ENCODE results near the gene IAPP. TPM values are rescaled to one million over a fixed set of nuclear protein-coding genes. Genes with fewer than 3 reads are reported as not detected.

IAPP gene
- total and polyA plus RNA-seq, 9 of the 15 experiments (the other 6 are each of a cell fraction or from before 2014, with no cell fraction given), result not detected

- TF ChIP-seq MAFK (IDR thresholded peaks at IDR 0.05; ENCODE audit: low read length) (peak; percentile 35; the same call in 1 of the 2 replicates), SOX6 (IDR thresholded peaks at IDR 0.05) (peak; percentile 68; the same call in 1 of the 2 replicates), MAFF (IDR thresholded peaks at IDR 0.05; ENCODE audit: low read length) (peak; percentile 30; the same call in 1 of the 2 replicates), TRIM24 (IDR thresholded peaks at IDR 0.05) (peak; percentile 52 to 57; a peak in 2 of 4 replicates), CBFA2T2 (conservative IDR thresholded peaks at IDR 0.05) (peak; percentile 85), KLF13 (tag; IDR thresholded peaks at IDR 0.05; ENCODE audit: borderline replicate concordance, low read depth) (no peak), NBN (IDR thresholded peaks at IDR 0.05; ENCODE audit: low read depth) (peak; percentile 17; the same call in 1 of the 2 replicates), JUN (IDR thresholded peaks at IDR 0.05; ENCODE audit: borderline replicate concordance, low read depth, low read length) (peak; percentile 47; the same call in 1 of the 2 replicates), JUN (CRISPR knock-in tag; IDR thresholded peaks at IDR 0.05; ENCODE audit: borderline replicate concordance) (no peak), C11orf30 (IDR thresholded peaks at IDR 0.05; ENCODE audit: low read depth) (peak; percentile 64), TBL1XR1 (IDR thresholded peaks at IDR 0.05; ENCODE audit: low read length in 2 of 2) (peak in 1 of 2 experiments; percentile 53; a peak in 2 of 4 replicates), CTCFL (IDR thresholded peaks at IDR 0.05; ENCODE audit: borderline replicate concordance, insufficient read depth, low read depth, low read length, poor library complexity, severe bottlenecking) (no peak), SMARCC2 (IDR thresholded peaks at IDR 0.05; ENCODE audit: low read depth) (peak; percentile 44; the same call in 1 of the 2 replicates), DPF2 (IDR thresholded peaks at IDR 0.05) (peak; percentile 86), FOXM1 (IDR thresholded peaks at IDR 0.05; ENCODE audit: low read depth) (peak; percentile 46; the same call in 1 of the 2 replicates), FOXM1 (CRISPR knock-in tag; IDR thresholded peaks at IDR 0.05; ENCODE audit: low read depth) (no peak), SMARCA4 (IDR thresholded peaks at IDR 0.05) (peak; percentile 80)
- TF ChIP-seq, protein P1, sequence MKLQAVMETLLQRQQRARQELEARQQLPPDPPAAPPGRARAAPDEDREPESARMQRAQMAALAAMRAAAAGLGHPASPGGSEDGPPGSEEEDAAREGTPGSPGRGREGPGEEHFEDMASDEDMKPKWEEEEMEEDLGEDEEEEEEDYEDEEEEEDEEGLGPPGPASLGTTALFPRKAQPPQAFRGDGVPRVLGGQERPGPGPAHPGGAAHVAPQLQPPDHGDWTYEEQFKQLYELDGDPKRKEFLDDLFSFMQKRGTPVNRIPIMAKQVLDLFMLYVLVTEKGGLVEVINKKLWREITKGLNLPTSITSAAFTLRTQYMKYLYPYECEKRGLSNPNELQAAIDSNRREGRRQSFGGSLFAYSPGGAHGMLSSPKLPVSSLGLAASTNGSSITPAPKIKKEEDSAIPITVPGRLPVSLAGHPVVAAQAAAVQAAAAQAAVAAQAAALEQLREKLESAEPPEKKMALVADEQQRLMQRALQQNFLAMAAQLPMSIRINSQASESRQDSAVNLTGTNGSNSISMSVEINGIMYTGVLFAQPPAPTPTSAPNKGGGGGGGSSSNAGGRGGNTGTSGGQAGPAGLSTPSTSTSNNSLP (IDR thresholded peaks at IDR 0.05; ENCODE audit: borderline replicate concordance, low read depth, low read length), result peak; percentile 54; the same call in 1 of the 2 replicates
Observed at GRCh38 chr12:21413369-21414277, 40.9 kb downstream of the IAPP start (continued).
